AG09319 (cell line): ENCODE data around the gene ELMO1.

Source experiments
- DNase-seq: peaks from one replicate; pipeline ENCODE4 v3.0.0-alpha.2; 2010; ENCODE audit warnings: low read depth; ENCODE audit errors: extremely low read depth
- TF ChIP-seq, protein P1 (sequence below): IDR thresholded peaks from 2 replicates; pipeline ENCODE4 v1.5.1; 2011; ENCODE audit warnings: low read depth, mild to moderate bottlenecking, inconsistent platforms, low read length, moderate library complexity

Gene ELMO1

DNA sequence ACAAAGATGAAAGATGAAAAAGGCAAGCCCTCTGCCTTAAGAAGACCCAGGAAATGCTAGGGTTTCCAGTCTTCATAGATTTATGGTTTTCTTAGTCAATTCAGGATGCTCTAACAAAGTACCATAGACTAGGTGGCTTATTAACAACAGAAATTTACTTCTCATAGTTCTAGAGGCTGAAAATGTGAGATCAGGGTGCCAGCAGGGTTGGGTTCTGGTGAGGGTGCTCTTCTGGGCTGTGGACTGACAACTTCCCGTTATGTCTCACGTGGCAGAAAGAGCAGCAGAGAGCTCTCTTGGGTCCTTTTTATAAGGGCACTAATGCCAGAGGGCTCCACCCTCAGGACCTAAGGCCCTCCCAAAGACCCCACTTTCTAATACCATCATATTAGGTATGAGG, 23.7 kb downstream of the ELMO1 start:
- no peak for DNase-seq
- TF ChIP-seq, protein P1, sequence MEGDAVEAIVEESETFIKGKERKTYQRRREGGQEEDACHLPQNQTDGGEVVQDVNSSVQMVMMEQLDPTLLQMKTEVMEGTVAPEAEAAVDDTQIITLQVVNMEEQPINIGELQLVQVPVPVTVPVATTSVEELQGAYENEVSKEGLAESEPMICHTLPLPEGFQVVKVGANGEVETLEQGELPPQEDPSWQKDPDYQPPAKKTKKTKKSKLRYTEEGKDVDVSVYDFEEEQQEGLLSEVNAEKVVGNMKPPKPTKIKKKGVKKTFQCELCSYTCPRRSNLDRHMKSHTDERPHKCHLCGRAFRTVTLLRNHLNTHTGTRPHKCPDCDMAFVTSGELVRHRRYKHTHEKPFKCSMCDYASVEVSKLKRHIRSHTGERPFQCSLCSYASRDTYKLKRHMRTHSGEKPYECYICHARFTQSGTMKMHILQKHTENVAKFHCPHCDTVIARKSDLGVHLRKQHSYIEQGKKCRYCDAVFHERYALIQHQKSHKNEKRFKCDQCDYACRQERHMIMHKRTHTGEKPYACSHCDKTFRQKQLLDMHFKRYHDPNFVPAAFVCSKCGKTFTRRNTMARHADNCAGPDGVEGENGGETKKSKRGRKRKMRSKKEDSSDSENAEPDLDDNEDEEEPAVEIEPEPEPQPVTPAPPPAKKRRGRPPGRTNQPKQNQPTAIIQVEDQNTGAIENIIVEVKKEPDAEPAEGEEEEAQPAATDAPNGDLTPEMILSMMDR: no peak

DNA sequence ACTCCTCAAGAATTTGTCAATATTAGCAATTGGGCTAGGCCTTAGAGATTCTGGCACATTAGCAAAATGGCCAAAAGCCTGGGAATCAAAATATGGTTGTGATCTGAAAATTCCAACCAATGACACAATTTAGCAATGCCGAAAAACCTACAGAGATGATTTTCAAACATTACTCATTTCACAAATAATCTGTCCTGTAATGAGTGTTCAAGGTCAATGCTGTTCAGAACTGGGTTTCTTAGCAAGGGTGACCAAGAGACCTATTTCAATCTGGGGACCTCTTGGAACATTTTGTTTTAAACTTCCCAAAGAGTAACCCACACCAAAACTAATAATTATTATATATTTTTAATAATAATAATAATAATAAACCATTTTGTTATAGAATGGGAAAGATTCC, 24.1 kb downstream of the ELMO1 start:
- TF ChIP-seq, protein P1: no peak

DNA sequence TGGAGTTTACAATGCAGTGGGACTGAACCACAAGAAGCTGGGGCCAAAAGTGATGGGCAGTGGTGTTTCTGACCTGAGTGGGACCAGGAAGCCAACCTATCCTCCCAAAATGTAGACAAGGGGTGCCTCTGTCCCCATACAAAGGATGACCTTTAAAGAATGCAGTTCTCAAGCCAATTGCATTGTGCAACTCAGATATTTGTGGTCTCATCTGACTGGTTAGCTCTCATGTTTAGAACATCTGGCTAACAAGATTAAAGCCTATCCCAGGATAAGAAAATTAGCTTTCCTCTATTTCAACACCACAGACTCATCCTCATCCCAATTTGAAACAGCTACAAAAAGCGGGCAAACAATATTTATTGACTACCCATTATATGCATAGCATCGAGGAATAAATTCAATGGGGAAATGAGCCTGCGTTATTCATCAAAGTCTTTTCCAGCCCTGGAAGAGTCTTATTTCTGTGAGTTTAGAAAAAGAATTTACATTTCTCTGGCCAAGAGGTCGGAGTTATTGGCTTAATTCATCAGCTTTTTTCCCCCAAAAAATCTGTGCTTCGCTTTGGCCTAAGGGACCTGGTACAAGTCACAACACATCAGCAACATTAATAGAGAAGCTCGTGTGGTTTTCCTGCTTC, 26.7 kb downstream of the ELMO1 start:
- DNase-seq: no peak
- TF ChIP-seq, protein P1: no peak

More for the DNA sequence above, 24.1 kb downstream of the ELMO1 start:
- DNase-seq: no peak

DNA sequence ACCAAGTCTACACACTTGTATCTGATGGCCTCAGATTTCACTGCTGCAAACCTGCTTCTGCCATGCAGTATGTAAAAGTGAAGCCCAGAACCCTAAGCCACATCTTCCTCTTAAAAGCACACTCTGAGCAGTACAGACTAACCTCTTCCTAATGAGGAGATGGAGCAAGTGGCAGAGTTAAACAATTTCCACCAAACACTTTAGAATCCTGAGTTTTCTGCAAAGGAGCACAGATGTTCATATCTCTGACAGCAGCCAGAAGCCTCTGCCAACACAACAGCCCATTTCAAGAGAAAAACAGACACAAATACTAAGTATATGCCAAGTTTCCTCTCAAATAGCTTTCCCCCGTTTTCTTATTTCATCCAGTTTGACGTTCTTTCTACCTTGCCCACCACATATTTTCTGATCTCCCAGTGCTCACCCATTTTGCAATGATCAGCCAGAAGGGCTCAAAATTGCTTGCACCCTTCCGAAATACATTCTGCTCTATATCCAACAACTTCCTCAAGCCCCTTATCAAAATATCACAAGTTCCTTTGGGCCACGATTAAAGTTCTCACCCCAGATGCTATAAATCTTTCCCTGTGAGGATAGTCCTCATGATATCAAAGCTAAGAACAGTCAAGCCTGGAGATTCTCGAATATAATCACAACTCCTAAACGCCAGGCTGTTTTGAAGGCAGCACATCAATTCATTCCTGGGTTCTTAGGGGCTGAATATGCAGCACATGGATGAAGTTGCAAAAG, 27.5 kb downstream of the ELMO1 start:
- DNase-seq: no peak
- TF ChIP-seq, protein P1: no peak

DNA sequence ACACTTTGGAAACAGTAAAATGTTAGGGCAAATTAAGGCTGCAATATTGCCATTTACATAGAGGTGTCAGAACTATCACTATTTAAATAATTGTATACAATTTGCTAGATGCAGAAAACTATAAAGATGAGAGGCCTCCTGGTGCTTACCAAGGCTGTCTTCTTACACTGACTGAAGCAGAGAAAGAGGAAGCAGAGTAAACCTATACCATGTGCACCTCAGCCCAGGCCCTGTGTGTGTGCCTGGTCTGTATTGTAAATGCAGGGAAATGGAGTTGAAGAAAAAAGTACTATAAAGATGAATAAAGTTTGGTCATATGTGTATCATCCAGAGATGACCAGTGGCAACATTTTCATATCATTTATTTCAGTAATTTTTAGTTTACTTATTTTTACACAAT, 29.2 kb downstream of the ELMO1 start:
- TF ChIP-seq, protein P1: no peak

DNA sequence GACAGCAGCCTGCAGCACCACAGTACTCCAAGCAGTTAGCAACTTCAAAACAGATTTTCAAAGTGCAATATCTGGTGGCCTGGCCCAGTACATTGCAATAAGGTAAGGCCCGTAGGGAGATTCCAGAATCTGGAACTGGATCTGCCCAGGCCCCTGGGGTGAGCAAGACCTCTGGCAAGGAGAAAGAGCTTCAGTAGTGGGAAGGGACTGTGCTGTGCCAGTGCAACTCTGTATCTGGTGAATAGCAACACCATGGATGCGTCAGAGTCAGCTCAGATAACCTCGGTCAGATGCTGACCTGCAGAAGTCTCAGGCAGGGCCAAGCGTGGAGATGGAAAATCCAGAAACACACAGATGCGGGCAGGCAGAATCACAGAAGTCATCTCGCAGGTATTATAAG, 30.3 kb downstream of the ELMO1 start:
- TF ChIP-seq, protein P1: no peak
- no peak for DNase-seq

More for the DNA sequence above, 29.2 kb downstream of the ELMO1 start:
- DNase-seq: no peak

DNA sequence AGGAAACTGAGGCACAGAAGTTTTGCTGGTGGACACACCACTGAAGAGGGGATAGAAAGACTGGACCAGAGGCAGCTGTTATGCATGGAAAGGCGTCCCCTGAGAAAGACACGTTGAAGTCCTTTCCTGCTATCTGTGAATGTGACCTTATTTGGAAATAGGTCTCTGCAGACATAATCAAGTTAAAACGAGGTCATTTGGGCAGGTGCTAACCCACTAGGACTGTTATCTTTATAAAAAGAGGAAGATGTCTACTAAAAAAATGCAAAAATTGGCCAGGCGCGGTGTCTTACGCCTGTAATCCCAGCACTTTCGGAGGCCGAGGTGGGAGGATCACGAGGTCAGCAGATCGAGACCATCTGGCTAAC, 31.6 kb downstream of the ELMO1 start:
- TF ChIP-seq, protein P1: no peak
- no peak for DNase-seq
